ENCODE data around the gene PDE6B.
"Not testable (repeated sequence)": the region's sequence is repeated elsewhere in the genome, so short reads cannot be mapped to it uniquely, and the experiment has no call there.

The PDE6B gene

GRCh38 chr4:656436-657337 lies 31.3 kb downstream of the PDE6B start:
- DNase-seq (ENCODE audit: low read depth, low spot score) = no peak

- no peak for DNase-seq (ENCODE audit: low read depth, low spot score)
These were observed 32.0 kb downstream of the PDE6B start for GRCh38 chr4:657338-657833.

GRCh38 chr4:657834-658667 lies 32.7 kb downstream of the PDE6B start:
- no peak for DNase-seq (ENCODE audit: low read depth, low spot score)

- DNase-seq (ENCODE audit: low read depth, low spot score) = no peak
These were observed 33.6 kb downstream of the PDE6B start for GRCh38 chr4:658681-659667.

GRCh38 chr4:659851-660250 lies 34.5 kb downstream of the PDE6B start:
- DNase-seq (ENCODE audit: low read depth, low spot score) = no peak

- no peak for DNase-seq (ENCODE audit: low read depth, low spot score)
These were observed 35.0 kb downstream of the PDE6B start for GRCh38 chr4:660401-660800.

GRCh38 chr4:661231-661630 lies 35.9 kb downstream of the PDE6B start:
- no peak for DNase-seq (ENCODE audit: low read depth, low spot score)

- no peak for DNase-seq (ENCODE audit: low read depth, low spot score)
These were observed 36.7 kb downstream of the PDE6B start for GRCh38 chr4:661881-662761.

- DNase-seq (ENCODE audit: low read depth, low spot score) = no peak
These were observed 37.7 kb downstream of the PDE6B start for GRCh38 chr4:663046-663437.

GRCh38 chr4:663438-664428 lies 38.4 kb downstream of the PDE6B start:
- DNase-seq (ENCODE audit: low read depth, low spot score) = peak; percentile 42

GRCh38 chr4:664713-665231 lies 39.4 kb downstream of the PDE6B start:
- no peak for DNase-seq (ENCODE audit: low read depth, low spot score)

GRCh38 chr4:665381-665750 lies 40.0 kb downstream of the PDE6B start:
- DNase-seq (ENCODE audit: low read depth, low spot score) = no peak

GRCh38 chr4:665751-666435 lies 40.5 kb downstream of the PDE6B start:
- no peak for DNase-seq (ENCODE audit: low read depth, low spot score)

- no peak for DNase-seq (ENCODE audit: low read depth, low spot score)
These were observed 41.0 kb downstream of the PDE6B start for GRCh38 chr4:666436-666810.

- DNase-seq (ENCODE audit: low read depth, low spot score) = no peak
These were observed 41.6 kb downstream of the PDE6B start for GRCh38 chr4:666822-667544.

GRCh38 chr4:667545-667925 lies 42.2 kb downstream of the PDE6B start:
- no peak for DNase-seq (ENCODE audit: low read depth, low spot score)

GRCh38 chr4:668219-668618 lies 42.8 kb downstream of the PDE6B start:
- not testable (repeated sequence) for DNase-seq (ENCODE audit: low read depth, low spot score)
